Measurements from ENCODE around the gene TAF6.

TAF6 gene

GRCh38 chr7:100080907-100081534 lies 38.1 kb downstream of the TAF6 start:
- peaks cover 38% of the 10 kb centered on the region for H3K4me1 Mint-ChIP-seq
- DNase-seq (ENCODE audit: low spot score in 2 of 2) (no peak), ATAC-seq (no peak)
- peak overlapping the region; percentile 83 for H3K4me3 Mint-ChIP-seq
- H3K9me3 Mint-ChIP-seq, result no peaks in the 10 kb centered on the region
- peaks cover 76% of the 10 kb centered on the region for H3K36me3 Mint-ChIP-seq
- H3K27ac Mint-ChIP-seq, result peak overlapping the region; percentile 95

- peaks cover 90% of the 10 kb centered on the region for H3K36me3 Mint-ChIP-seq
- no peaks in the 10 kb centered on the region for H3K9me3 Mint-ChIP-seq
- no peak overlapping the region for H3K4me3 Mint-ChIP-seq
- peak overlapping the region; percentile 95 for H3K27ac Mint-ChIP-seq
- ATAC-seq, result no peak
- DNase-seq (ENCODE audit: low spot score in 2 of 2), result no peak
- peaks cover 38% of the 10 kb centered on the region for H3K4me1 Mint-ChIP-seq
These were observed 40.1 kb downstream of the TAF6 start for GRCh38 chr7:100079024-100079560.

GRCh38 chr7:100077205-100077604 lies 42.0 kb downstream of the TAF6 start:
- Mint-ChIP-seq H3K36me3 (peaks cover 97% of the 10 kb centered on the region), H3K4me3 (no peak overlapping the region)
- ATAC-seq, result no peak

GRCh38 chr7:100075418-100075817 lies 43.7 kb downstream of the TAF6 start:
- no peak for ATAC-seq
- H3K9me3 Mint-ChIP-seq, result peaks cover 18% of the 10 kb centered on the region
- peaks cover 20% of the 10 kb centered on the region for H3K4me1 Mint-ChIP-seq
- DNase-seq (ENCODE audit: low spot score in 2 of 2), result no peak
- H3K4me3 Mint-ChIP-seq, result no peak overlapping the region
- peaks cover 100% of the 10 kb centered on the region for H3K36me3 Mint-ChIP-seq
- H3K27ac Mint-ChIP-seq, result no peak overlapping the region

More at GRCh38 chr7:100077205-100077604, 42.0 kb downstream of the TAF6 start:
- peaks cover 27% of the 10 kb centered on the region for H3K4me1 Mint-ChIP-seq
- no peak for DNase-seq (ENCODE audit: low spot score in 2 of 2)
- no peak overlapping the region for H3K27ac Mint-ChIP-seq
- H3K9me3 Mint-ChIP-seq, result peaks cover 3% of the 10 kb centered on the region

- no peak for ATAC-seq
- H3K9me3 Mint-ChIP-seq, result peaks cover 18% of the 10 kb centered on the region
- no peak overlapping the region for H3K27ac Mint-ChIP-seq
- H3K36me3 Mint-ChIP-seq, result peaks cover 100% of the 10 kb centered on the region
- no peak overlapping the region for H3K4me3 Mint-ChIP-seq
- peaks cover 14% of the 10 kb centered on the region for H3K4me1 Mint-ChIP-seq
- DNase-seq (ENCODE audit: low spot score in 2 of 2), result no peak
These were observed 44.3 kb downstream of the TAF6 start for GRCh38 chr7:100074841-100075240.

GRCh38 chr7:100072462-100072861 lies 46.7 kb downstream of the TAF6 start:
- ATAC-seq, result no peak
- Mint-ChIP-seq H3K4me1 (no peaks in the 10 kb centered on the region), H3K9me3 (peaks cover 18% of the 10 kb centered on the region), H3K27ac (no peak overlapping the region), H3K36me3 (peaks cover 83% of the 10 kb centered on the region), H3K4me3 (no peak overlapping the region)
- DNase-seq (ENCODE audit: low spot score in 2 of 2), result no peak

- Mint-ChIP-seq H3K4me3 (no peak overlapping the region), H3K4me1 (no peaks in the 10 kb centered on the region), H3K36me3 (peaks cover 70% of the 10 kb centered on the region), H3K9me3 (peaks cover 18% of the 10 kb centered on the region), H3K27ac (no peak overlapping the region)
- DNase-seq (ENCODE audit: low spot score in 2 of 2), result no peak
- no peak for ATAC-seq
These were observed 48.0 kb downstream of the TAF6 start for GRCh38 chr7:100071018-100071723.

- ATAC-seq (no peak), DNase-seq (ENCODE audit: low spot score in 2 of 2) (no peak)
- Mint-ChIP-seq H3K36me3 (peaks cover 60% of the 10 kb centered on the region), H3K27ac (no peak overlapping the region), H3K9me3 (peaks cover 18% of the 10 kb centered on the region), H3K4me1 (no peaks in the 10 kb centered on the region), H3K4me3 (no peak overlapping the region)
These were observed 49.2 kb downstream of the TAF6 start for GRCh38 chr7:100069991-100070390.

GRCh38 chr7:100066953-100067352 lies 52.2 kb downstream of the TAF6 start:
- H3K27ac Mint-ChIP-seq, result no peak overlapping the region
- DNase-seq (ENCODE audit: low spot score in 2 of 2) (no peak), ATAC-seq (no peak)
- no peak overlapping the region for H3K4me3 Mint-ChIP-seq
- no peaks in the 10 kb centered on the region for H3K4me1 Mint-ChIP-seq
- peaks cover 55% of the 10 kb centered on the region for H3K36me3 Mint-ChIP-seq
- peaks cover 12% of the 10 kb centered on the region for H3K9me3 Mint-ChIP-seq

- H3K4me3 Mint-ChIP-seq, result no peak overlapping the region
- H3K27ac Mint-ChIP-seq, result no peak overlapping the region
- ATAC-seq, result no peak
- DNase-seq (ENCODE audit: low spot score in 2 of 2), result no peak
- peaks cover 55% of the 10 kb centered on the region for H3K36me3 Mint-ChIP-seq
- no peaks in the 10 kb centered on the region for H3K4me1 Mint-ChIP-seq
- peaks cover 2% of the 10 kb centered on the region for H3K9me3 Mint-ChIP-seq
These were observed 53.5 kb downstream of the TAF6 start for GRCh38 chr7:100065452-100066186.

- no peaks in the 10 kb centered on the region for H3K4me1 Mint-ChIP-seq
- no peak overlapping the region for H3K4me3 Mint-ChIP-seq
- no peak overlapping the region for H3K27ac Mint-ChIP-seq
- no peaks in the 10 kb centered on the region for H3K9me3 Mint-ChIP-seq
- no peak for ATAC-seq
- H3K36me3 Mint-ChIP-seq, result peaks cover 52% of the 10 kb centered on the region
- no peak for DNase-seq (ENCODE audit: low spot score in 2 of 2)
These were observed 55.0 kb downstream of the TAF6 start for GRCh38 chr7:100064162-100064561.

GRCh38 chr7:100063376-100063775 lies 55.8 kb downstream of the TAF6 start:
- no peaks in the 10 kb centered on the region for H3K9me3 Mint-ChIP-seq
- H3K4me3 Mint-ChIP-seq, result no peak overlapping the region
- DNase-seq (ENCODE audit: low spot score in 2 of 2) (no peak), ATAC-seq (no peak)
- H3K27ac Mint-ChIP-seq, result no peak overlapping the region
- peaks cover 60% of the 10 kb centered on the region for H3K36me3 Mint-ChIP-seq
- H3K4me1 Mint-ChIP-seq, result no peaks in the 10 kb centered on the region

GRCh38 chr7:100061518-100062193 lies 57.5 kb downstream of the TAF6 start:
- no peak overlapping the region for H3K4me3 Mint-ChIP-seq
- H3K36me3 Mint-ChIP-seq, result peaks cover 71% of the 10 kb centered on the region
- DNase-seq (ENCODE audit: low spot score in 2 of 2) (no peak), ATAC-seq (no peak)
- peak overlapping the region; percentile 37 for H3K27ac Mint-ChIP-seq
- no peaks in the 10 kb centered on the region for H3K4me1 Mint-ChIP-seq
- H3K9me3 Mint-ChIP-seq, result no peaks in the 10 kb centered on the region

- H3K36me3 Mint-ChIP-seq, result peaks cover 62% of the 10 kb centered on the region
- no peaks in the 10 kb centered on the region for H3K9me3 Mint-ChIP-seq
- ATAC-seq (no peak), DNase-seq (ENCODE audit: low spot score in 2 of 2) (no peak)
- no peak overlapping the region for H3K4me3 Mint-ChIP-seq
- H3K4me1 Mint-ChIP-seq, result no peaks in the 10 kb centered on the region
- H3K27ac Mint-ChIP-seq, result peak overlapping the region; percentile 41
These were observed 59.9 kb downstream of the TAF6 start for GRCh38 chr7:100059251-100059739.
